SHP77 treated with DMSO at 0.1 percent for 48 hours (cell line): ENCODE measurements around the gene TRIM16.
"Not testable (repeated sequence)": the region's sequence is repeated elsewhere in the genome, so short reads cannot be mapped to it uniquely, and the experiment has no call there.

Experiments
- DNase-seq: peaks from one replicate; lab custom pipeline; 2025; lab: John Stamatoyannopoulos, UW

TRIM16 gene

GRCh38 chr17:15683824-15684478, at the start of gene TRIM16:
TRIM16 (minus strand) TSS chr17:15684311; CDS start chr17:15651609, 32,702 bp downstream.
- peak; percentile 35 for DNase-seq

- DNase-seq: not testable (repeated sequence)
These were observed 49.2 kb upstream of the TRIM16 start for GRCh38 chr17:15733174-15733789.

GRCh38 chr17:15731900-15732299, 47.8 kb upstream of the TRIM16 start, which contains the start of gene TBC1D26:
TBC1D26 (plus strand) TSS chr17:15732283; CDS start chr17:15735349, 3,066 bp downstream.
- not testable (repeated sequence) for DNase-seq

GRCh38 chr17:15730535-15730934, 46.4 kb upstream of the TRIM16 start:
- DNase-seq: not testable (repeated sequence)

GRCh38 chr17:15716601-15717563, 32.8 kb upstream of the TRIM16 start:
- not testable (repeated sequence) for DNase-seq

GRCh38 chr17:15708879-15709278, 24.8 kb upstream of the TRIM16 start:
- not testable (repeated sequence) for DNase-seq

GRCh38 chr17:15704813-15705212, 20.7 kb upstream of the TRIM16 start:
- DNase-seq: not testable (repeated sequence)

GRCh38 chr17:15704239-15704638, 20.1 kb upstream of the TRIM16 start:
- DNase-seq: not testable (repeated sequence)

GRCh38 chr17:15699937-15700336, 15.8 kb upstream of the TRIM16 start:
- not testable (repeated sequence) for DNase-seq

- peak; percentile 98 for DNase-seq
These were observed 15.4 kb upstream of the TRIM16 start, which contains the start of gene ZNF286A for GRCh38 chr17:15699413-15699924. ZNF286A (plus strand) TSS chr17:15699752; CDS start chr17:15700330, 578 bp downstream.

GRCh38 chr17:15698967-15699366, 14.9 kb upstream of the TRIM16 start:
- not testable (repeated sequence) for DNase-seq

GRCh38 chr17:15687494-15687893, 3.4 kb upstream of the TRIM16 start:
- not testable (repeated sequence) for DNase-seq

GRCh38 chr17:15683135-15683534, 976 bp downstream of the TRIM16 start:
- not testable (repeated sequence) for DNase-seq

GRCh38 chr17:15675991-15676390, 8.1 kb downstream of the TRIM16 start:
- DNase-seq: not testable (repeated sequence)

GRCh38 chr17:15674640-15675039, 9.5 kb downstream of the TRIM16 start:
- DNase-seq: not testable (repeated sequence)

GRCh38 chr17:15669526-15669925, 14.6 kb downstream of the TRIM16 start:
- not testable (repeated sequence) for DNase-seq

GRCh38 chr17:15663691-15664090, 20.4 kb downstream of the TRIM16 start:
- DNase-seq: no peak

- no peak for DNase-seq
These were observed 20.9 kb downstream of the TRIM16 start for GRCh38 chr17:15663176-15663575.

- DNase-seq: no peak
These were observed 21.4 kb downstream of the TRIM16 start for GRCh38 chr17:15662681-15663080.

GRCh38 chr17:15660077-15660476, 24.0 kb downstream of the TRIM16 start:
- DNase-seq: no peak

GRCh38 chr17:15659663-15660062, 24.4 kb downstream of the TRIM16 start:
- DNase-seq: no peak

- no peak for DNase-seq
These were observed 24.9 kb downstream of the TRIM16 start for GRCh38 chr17:15659236-15659635.
